GM21423 (cell line): ENCODE measurements around the gene DHRS3.
"Not testable (repeated sequence)": the region's sequence is repeated elsewhere in the genome, so short reads cannot be mapped to it uniquely, and the experiment has no call there.

Experiments used
- ATAC-seq: cut with Tn5 transposase; IDR thresholded peaks from one replicate; pipeline ENCODE4 v1.9.1; 2021; ENCODE audit warnings: mild to moderate bottlenecking, moderate library complexity; ENCODE audit not compliant: unreplicated experiment

Gene DHRS3

DNA sequence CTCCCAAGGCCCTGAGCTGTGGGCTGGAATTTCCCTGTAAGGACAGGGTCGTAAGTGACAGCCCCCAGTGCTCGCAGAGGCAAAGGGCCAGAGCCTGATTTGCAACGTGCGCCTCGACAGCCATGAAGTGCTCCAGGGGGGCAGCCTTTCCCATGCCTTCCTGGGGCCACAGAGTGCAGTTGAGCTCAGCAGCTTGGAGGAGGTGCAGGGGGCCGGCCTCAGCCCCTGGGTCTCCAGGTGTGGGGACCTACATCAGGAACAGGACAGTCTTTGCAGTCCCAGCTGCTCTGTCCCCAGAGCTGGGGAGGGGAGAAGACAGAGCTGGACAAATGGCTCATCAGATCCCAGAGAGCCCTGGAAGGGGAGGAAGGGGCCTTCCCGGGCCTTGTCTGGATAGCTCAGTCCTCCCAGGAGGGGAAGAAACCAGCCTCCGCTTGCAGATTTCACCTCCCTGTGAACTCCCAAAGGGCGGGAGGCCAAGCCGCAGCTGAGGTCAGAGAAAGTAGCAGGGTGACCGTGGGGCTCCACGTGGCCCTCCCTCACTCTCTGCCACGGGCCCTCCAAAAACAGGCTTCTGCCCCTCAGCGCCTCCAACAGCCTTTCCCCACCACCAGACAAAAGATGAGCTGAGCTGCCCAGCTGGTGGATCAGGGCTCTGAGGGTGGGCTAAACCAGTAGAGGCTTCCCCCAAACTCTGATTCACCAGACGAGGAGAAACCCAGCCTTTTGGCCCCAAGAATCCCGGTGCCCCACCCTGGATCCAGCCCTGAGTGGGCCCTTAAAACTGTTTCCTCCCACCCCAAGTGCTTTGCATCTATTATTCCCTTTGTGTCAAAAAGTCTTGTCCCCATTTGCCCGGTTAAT is 76.5 kb downstream of the DHRS3 start:
- no peak for ATAC-seq

DNA sequence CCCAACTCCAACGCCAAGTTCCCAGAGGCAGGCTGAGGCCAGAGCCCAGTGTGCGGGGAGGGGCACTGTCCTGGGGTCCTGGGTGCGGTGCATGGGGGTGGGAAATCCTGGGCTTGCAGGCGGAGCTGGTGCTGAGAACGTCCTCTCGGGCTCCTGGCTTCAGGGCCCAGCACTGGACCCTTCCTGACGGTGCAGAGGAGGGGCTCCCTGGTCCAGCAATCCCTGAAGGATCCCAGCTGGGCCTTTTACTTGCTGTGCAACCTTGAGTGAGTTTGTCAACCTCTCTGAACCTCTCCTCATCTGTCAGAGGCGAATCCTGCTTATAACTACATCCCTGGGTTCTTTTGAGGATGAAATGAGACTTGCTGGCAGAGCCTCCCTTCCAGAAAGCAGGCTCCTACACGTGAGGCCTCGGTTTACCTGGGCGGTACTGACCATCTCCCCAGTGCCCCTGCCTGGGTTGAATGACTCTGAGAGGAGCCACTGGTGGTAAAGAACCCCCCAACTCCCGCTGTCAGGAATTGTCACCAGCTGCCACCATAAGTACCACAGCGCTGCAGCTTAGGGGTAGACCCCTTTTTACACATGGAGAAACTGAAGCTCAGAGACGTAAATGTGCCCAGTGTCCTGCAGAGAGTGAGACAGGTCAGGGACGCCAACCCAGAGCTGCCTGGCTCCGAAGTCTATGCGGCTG is 77.3 kb downstream of the DHRS3 start:
- no peak for ATAC-seq

DNA sequence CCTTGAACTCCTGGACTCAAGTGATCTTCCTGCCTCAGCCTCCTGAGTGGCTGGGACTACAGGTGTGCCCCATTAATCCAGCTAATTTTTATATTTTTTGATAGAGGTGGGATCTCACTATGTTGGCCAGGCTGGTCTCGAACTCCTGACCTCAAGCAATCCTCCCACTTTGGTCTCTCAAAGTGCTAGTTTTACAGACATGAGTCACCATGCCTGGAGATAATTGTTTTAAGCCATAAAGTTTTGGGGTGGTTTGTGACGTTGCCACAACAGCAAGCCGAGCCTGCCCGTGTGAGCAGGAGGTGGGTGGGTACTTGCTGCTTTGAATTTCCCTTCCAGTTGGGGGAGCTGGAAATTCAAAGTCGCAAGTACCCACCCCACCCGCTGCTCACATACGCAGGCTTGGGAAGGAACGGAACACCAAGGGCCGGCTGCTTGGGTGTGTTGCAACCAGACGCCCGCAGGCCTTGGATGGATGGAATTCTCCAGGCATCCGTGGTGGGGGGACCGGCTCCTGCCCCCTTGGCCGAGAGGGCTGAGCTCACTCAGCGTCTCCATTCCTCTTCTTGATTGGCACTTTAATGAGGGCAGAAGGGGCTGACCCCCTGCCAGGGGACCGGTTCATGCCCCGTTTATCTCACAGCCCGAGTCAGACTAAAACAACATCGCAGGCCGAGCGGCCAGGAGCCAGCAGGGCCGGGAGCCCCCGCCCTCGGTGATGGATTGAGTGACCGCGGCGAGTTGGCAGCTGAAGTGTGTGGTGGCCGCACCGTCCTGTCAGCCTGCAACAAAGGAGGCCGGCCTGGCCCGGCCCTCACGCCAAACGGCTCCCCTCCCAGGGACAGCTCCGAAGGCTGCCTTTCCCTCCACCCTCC is 78.1 kb downstream of the DHRS3 start:
- ATAC-seq: no peak

DNA sequence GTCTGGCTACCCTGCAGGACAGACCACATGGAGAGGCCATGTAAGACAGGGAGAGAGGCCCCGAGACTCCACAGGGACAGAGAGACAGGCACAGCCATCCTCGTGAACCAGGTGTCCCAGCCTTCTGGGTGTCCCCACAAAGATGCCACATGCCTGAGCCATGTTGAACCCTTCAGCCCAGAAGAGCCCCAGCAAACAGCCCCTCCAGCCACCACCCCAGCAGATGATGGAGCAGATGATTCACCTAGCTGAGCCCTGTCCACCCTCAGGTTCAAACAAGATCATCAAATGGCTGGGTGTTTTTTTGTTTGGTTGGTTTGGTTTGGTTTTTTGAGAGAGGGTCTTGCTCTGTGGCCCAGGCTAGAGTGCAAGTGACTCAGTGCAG is 78.7 kb downstream of the DHRS3 start:
- ATAC-seq: no peak

DNA sequence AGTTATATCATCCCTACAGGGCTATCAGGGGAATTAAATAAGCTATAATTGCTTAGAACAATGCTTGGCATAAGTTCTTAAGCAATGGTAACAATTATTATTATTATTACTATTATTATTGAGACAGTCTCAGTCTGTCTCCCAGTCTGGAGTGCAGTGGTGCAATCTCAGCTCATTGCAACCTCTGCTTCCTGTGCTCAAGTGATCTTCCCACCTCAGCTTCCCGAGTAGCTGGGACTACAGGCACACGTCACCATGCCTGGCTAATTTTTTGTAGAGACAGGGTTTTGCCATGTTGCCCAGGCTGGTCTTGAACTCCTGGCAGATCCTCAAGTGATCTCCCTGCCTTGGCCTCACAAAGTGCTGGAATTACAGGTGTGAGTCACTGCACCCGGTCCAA is 79.5 kb downstream of the DHRS3 start:
- ATAC-seq: not testable (repeated sequence)

DNA sequence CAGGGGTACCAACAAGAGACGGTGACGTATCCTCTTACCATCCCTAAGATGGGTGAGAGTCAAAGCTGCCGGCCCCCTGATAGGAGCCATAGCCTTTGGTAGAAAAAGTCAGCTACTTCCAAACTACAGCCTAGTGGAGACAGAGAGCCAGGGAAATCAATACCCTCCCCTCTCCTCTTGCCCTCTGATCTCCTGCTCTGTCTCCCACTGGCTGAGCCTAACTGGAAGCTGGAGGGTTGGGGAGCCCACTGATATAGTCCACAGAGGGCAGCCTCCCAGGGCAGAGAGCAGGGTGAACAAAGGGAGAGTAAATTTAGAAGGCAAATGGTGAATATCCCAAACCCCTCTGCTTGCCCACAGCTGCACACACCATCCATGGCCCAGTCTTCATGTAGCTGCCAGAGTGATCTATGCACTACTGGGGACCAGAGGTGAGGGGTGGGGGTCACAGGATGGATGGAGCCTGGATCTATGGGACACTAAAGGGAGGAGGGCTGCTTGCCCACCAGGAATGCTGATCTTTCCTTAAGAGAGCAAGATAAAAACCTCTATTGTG is 80.0 kb downstream of the DHRS3 start:
- ATAC-seq: no peak

DNA sequence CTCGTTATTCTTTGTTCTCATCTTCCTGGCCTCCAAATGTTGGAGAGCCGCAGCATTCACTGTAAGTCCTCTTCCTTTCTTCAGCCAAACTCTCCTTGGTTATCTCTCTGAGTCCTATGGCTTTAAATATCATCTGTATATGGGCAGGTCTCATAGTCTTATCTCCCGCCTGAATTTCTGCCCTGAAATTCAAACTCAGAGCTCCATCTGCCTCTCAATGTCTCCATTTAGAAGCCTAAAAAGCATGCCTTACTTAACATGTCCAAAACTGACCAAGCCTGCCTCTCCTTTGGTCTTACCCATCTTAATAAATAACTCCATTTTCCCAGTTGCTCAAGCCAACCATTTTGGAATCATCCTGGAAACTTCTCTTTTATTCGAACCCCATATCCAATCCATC is 80.7 kb downstream of the DHRS3 start:
- ATAC-seq: no peak

DNA sequence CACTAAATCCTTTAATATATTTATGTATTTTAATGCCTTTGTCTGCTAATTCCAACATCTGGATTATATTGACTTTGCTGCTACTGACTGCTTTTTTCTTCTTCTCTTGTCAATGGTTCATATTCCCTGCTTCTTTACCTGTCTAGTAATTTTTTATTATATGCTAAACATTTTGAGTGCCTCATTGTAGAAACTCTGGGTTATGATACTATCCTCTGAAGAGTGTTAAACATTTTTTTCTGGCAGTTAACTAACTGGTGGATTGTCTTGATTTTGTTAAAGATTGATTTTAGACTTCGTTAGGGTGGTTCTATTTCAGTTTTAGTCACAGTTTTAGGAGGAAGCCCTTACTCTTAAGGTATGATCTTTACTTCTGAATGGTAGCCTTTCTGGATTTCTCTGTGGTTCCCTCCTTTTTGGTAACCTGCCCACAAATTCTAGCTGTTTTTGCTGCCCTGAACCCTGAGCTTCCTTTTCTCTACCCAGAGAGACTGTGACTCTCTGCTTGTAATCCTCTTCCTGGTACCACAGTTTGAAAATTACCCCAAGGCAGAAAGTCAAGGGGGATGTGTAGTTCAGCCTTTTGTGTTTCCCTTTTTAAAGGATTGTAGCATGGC is 81.9 kb downstream of the DHRS3 start:
- no peak for ATAC-seq

DNA sequence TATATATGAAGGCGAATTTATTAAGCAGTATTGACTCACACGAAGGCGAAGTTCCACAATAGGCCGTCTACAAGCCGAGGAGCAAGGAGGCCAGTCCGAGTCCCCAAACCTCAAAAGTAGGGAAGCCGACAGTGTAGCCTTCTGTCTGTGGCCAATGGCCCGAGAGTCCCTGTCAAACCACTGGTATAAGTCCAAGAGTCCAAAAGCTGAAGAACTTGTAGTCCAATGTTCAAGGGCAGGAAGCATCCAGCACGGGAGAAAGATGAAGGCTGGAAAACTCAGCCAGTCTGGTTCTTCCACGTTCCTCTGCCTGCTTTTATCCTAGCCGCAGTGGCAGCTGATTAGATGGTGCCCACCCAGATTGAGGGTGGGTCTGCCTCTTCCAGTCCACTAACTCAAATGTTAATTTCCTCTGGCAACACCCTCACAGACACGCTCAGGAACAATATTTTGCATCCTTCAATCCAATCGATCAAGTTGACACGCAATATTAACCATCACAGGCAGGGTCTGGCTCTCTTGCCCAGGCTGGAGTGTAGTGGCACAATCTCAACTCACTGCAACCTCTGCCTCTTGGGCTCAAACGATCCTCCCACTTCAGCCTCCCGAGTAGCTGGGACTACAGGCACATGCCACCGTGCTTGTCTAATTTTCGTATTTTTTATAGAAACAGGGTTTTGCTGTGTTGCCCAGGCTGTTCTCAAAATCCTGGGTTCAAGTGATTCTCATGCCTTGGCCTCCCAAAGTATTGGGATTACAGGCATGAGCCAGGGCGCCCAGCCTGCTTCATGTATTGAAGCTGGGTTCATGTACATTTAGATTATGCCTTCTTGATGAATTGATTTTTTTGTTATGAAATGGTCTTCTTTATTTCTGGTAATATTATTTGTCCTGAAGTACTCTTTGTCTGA is 85.3 kb downstream of the DHRS3 start:
- no peak for ATAC-seq

DNA sequence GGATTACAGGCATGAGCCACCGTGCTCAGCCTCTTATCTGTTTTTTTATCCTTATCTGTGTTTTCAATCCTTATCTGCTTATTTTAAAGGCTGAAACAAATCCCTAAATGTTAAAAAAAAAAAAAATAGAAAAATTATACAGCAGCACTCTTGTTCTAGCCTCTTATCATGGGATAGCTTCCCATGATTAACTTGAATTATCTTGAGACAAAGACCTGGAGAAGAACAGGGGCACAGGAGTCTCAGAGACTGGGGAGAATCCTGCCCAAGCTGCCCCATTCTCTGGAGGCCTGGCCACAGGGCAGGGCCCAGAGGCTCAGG is 86.9 kb downstream of the DHRS3 start:
- no peak for ATAC-seq

DNA sequence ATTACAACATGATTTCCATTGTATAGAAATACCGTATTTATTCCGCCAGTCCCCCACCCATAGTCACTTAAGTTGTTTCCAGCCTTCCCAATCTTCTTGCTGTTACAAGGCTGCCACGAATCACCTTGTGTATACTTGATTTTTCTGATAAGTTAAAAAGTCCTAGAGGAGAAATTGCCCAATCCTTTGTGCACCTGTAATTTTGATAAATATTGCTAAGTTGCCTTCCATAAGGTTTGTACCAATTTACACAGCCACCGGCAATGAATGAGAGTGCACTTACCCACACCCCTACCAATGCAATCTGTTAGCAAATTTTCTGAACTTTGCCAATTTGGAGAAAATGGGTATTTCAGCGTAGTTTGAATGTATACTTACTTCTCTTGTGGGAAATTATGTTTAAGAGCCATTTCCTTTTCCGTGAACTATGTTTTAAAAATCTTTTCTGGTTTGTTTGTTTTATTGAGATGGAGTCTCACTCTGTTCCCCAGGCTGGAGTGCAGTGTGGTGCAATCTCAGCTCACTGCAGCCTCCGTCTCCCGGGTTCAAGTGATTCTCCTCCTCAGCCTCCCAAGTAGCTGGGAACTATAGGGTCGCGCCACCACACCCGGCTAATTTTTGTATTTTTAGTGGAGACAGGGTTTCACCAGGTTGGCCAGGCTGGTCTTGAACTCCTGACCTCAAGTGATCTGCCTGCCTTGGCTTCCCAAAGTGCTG is 87.4 kb downstream of the DHRS3 start:
- ATAC-seq: no peak

DNA sequence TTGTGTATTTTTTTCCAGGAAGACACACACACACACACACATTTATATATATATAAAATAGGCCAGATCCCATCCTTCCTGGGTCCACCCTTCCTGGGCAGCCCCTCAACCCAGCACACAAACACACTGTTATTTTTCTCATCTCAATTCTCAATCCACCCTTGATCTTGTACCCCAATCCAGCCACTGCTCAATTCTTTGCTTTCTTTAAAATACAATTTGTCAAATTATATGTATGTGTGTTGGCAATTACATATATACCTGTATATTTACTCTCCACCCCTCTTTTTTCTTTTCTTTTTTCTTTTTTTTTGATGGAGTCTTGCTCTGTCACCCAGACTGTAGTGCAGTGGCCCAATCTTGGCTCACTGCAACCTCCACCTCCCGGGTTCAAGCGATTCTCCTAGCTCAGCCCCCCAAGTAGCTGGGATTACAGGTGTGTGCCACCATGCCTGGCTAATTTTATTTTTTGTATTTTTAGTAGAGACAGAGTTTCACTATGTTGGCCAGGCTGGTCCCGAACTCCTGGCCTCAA is 88.3 kb downstream of the DHRS3 start:
- ATAC-seq: no peak

DNA sequence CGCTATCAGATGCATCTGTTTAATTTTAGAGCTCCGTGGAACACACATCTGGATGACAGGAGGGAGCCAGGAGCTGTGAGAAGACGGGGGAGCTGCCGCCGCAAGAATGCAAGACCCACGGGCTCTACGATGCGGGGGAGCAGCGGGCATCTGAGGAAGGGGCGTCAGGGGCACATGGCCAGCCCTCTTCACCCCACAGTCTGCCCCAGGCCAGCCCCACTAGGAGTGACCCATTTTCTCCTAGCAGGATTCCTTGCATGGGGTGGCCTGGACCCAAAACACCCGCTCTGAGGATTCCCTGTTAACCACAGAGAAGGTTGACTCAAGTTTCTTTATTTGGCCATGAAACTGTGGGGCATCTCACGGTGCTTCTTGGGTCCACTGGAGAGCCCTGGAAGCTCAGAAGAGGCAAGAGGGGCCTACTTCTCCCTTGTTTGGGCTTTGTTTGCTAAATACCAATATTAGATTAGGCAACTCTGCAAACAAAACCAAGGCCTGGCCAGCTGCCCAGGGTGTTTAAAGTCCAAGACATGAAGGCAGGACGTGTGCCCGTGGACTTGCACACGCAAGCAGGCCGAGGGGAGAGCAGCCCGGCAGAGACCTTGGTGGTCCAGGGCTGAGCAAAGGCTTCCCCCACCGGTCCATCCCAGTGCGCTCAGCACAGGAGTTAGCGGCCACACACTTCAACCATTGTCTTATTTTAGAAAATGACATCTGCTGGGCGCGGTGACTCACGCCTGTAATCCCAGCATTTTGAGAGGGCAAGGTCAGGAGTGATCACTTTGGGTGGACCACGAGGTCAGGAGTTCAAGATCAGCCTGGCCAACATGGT is 89.8 kb downstream of the DHRS3 start:
- ATAC-seq: no peak

DNA sequence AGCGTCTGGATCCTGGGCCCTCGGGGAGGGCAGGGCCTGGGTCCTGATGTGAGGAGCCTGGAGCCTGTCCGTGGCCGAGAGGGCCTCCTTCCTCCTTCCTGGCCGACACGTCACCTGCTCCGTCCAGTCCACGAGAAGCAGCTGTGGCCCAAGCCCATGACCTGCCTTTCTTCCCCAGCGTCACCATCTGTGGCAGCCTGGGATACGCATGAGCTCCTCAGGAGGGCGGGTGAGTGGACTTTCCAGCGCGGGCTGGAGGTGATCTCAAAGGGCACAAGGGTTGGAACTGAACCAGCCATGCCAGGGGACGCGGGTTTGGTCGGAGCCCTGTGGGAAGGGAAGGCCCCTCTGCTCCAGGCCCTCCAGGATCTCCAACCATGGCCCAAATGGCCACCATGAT is 90.4 kb downstream of the DHRS3 start:
- no peak for ATAC-seq

DNA sequence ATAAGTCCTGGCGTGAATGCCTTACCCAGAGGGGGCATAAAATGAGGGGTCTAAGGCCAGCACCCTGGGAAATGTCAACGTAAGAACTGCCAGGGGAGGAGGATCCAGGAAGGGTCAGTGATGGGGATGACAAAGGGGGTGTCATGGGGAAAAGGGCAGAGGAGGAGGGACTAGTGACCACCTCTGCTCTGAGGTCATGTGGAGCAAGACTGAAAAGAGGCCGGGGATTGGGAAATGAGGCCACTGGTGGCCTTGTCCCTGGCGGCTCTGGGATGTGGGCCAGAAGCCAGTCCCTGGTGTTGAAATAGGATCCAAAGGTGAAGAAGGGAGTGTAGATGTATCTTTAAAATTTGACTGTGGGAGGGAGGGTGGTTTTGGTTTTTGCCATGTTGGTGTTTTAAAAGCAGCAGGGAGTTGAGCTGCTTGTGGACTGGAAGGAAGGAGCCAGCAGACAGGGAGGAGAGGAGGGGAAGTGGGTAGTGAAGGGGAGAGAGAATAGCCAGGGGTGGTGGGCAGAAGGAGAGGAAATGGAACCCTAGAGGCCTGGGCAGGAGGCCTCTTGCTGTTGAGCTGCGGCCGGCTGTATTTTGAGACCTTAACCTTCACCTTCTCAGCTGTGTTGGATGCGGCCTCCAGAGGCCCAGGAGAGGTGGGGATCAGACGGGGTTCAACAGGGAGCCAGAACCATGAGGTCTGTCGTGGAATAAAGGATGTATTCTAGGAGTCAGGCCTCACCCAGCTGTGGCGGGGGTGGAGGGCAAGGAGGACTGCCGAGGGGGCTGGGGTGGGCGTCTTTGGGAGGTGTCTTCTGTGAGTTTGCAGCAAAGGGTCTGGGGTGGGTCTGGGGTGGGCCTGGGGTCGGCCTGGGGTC is 92.5 kb downstream of the DHRS3 start:
- no peak for ATAC-seq

DNA sequence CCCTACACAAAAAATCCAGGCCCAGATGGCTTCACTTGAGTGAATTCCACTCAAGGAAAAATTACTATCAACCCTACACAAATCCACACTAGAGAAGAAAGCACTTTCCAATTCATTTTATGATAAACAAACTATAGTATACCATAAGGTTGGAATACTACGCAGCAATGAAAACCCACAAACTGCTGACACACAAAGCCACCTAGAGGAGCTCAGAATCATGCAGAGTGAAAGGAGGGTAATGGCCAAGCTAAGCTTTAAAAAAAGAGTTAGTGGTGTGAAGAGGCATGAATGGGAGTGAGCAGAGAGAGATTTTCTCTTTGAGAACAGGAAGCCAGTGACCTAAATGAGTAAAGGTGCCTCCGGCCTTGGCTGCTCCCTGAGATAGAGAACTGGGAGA is 93.7 kb downstream of the DHRS3 start:
- no peak for ATAC-seq

DNA sequence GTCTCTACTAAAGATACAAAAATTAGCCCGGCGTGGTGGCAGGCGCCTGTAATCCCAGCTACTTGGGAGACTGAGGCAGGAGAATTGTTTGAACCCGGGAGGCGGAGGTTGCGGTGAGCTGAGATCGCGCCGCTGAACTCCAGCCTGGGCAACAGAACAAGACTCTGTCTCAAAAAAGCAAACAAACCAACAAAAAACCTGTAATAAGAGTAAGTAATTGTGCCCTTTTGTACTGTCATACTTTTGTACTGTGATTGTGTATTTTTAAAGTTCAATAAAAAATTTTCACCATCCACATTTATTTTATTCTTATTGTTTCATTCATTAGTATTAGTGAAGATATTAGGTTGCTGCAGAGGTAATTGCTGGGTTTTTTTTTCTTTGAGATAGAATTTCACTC is 95.2 kb downstream of the DHRS3 start:
- ATAC-seq: not testable (repeated sequence)
